Astrocyte (in vitro differentiated cells and primary cell): Measurements from ENCODE around the gene HDAC10. TPM values are rescaled to one million over a fixed set of nuclear protein-coding genes. Genes with fewer than 3 reads are reported as not detected.
"Not testable (repeated sequence)": the region's sequence is repeated elsewhere in the genome, so short reads cannot be mapped to it uniquely, and the experiment has no call there.

Experiments used
- DNase-seq: peaks from one replicate; pipeline ENCODE4 v3.0.0-alpha.2; 2010; ENCODE audit warnings: low read depth
- FAIRE-seq: peaks from 2 replicates; lab custom pipeline; 2011; peaks lifted over from hg19 to GRCh38; lab: Jason Lieb, UNC
- H2AFZ ChIP-seq: 2 replicates; pipeline ENCODE4 v1.6.0; 2012; ENCODE audit warnings: low read depth, low read length, inconsistent platforms
- H3K27ac ChIP-seq: 2 replicates; pipeline ENCODE4 v1.5.1; 2011; ENCODE audit warnings: low read depth, low read length, inconsistent platforms
- H3K27me3 ChIP-seq: 2 replicates; pipeline ENCODE4 v1.6.0; 2011; ENCODE audit warnings: low read length, inconsistent platforms; ENCODE audit not compliant: insufficient read depth
- H3K36me3 ChIP-seq: 2 replicates; pipeline ENCODE4 v1.5.1; 2011; ENCODE audit warnings: low read length, inconsistent platforms; ENCODE audit not compliant: insufficient read depth
- H3K4me1 ChIP-seq: 2 replicates; pipeline ENCODE4 v1.5.1; 2011; ENCODE audit warnings: low read length, inconsistent platforms; ENCODE audit not compliant: insufficient read depth
- H3K4me2 ChIP-seq: 2 replicates; pipeline ENCODE4 v1.6.0; 2012; ENCODE audit warnings: low read length, inconsistent platforms
- H3K4me3 ChIP-seq: 2 replicates; pipeline ENCODE4 v1.5.1; 2011; ENCODE audit warnings: low read depth, mild to moderate bottlenecking, low read length, inconsistent platforms; ENCODE audit not compliant: insufficient read depth
- H3K79me2 ChIP-seq: 2 replicates; pipeline ENCODE4 v1.6.0; 2012; ENCODE audit warnings: mild to moderate bottlenecking, low read length, inconsistent platforms; ENCODE audit not compliant: insufficient read depth
- H3K9ac ChIP-seq: 2 replicates; pipeline ENCODE4 v1.6.0; 2012; ENCODE audit warnings: mild to moderate bottlenecking, low read length, inconsistent platforms
- H3K9me3 ChIP-seq: 2 replicates; pipeline ENCODE4 v1.5.1; 2012; ENCODE audit warnings: low read depth, mild to moderate bottlenecking, low read length, inconsistent platforms; ENCODE audit not compliant: insufficient read depth
- H4K20me1 ChIP-seq: 2 replicates; pipeline ENCODE4 v1.6.0; 2012; ENCODE audit warnings: low read length, inconsistent platforms; ENCODE audit not compliant: insufficient read depth
- H3K27ac Mint-ChIP-seq: one replicate; pipeline ENCODE4 v1.8.0; 2021; ENCODE audit warnings: mild to moderate bottlenecking, mixed read lengths; ENCODE audit not compliant: unreplicated experiment
- H3K27me3 Mint-ChIP-seq: one replicate; pipeline ENCODE4 v1.8.0; 2021; ENCODE audit warnings: low read depth, mixed read lengths; ENCODE audit not compliant: unreplicated experiment
- H3K36me3 Mint-ChIP-seq: one replicate; pipeline ENCODE4 v1.8.0; 2021; ENCODE audit warnings: low read depth, mixed read lengths; ENCODE audit not compliant: unreplicated experiment
- H3K4me1 Mint-ChIP-seq: one replicate; pipeline ENCODE4 v1.8.0; 2021; ENCODE audit warnings: low read depth, mixed read lengths; ENCODE audit not compliant: unreplicated experiment
- H3K4me3 Mint-ChIP-seq: one replicate; pipeline ENCODE4 v1.8.0; 2021; ENCODE audit warnings: mild to moderate bottlenecking, moderate library complexity, mixed read lengths; ENCODE audit not compliant: unreplicated experiment
- H3K9me3 Mint-ChIP-seq: one replicate; pipeline ENCODE4 v1.8.0; 2021; ENCODE audit warnings: mild to moderate bottlenecking, mixed read lengths; ENCODE audit not compliant: unreplicated experiment
- EZH2 ChIP-seq: IDR thresholded peaks from 2 replicates; pipeline ENCODE4 v1.6.1; 2012; ENCODE audit warnings: mild to moderate bottlenecking, low read length, inconsistent platforms; ENCODE audit not compliant: insufficient read depth
- total RNA-seq: library from RNA; stranded (reverse); gene quantifications from 2 replicates; pipeline ENCODE4 v1.2.1, GENCODE V29; 2021
- TF ChIP-seq, protein P1 (sequence below): IDR thresholded peaks from 2 replicates; pipeline ENCODE4 v1.5.1; 2011; ENCODE audit warnings: low read depth, mild to moderate bottlenecking, inconsistent platforms, low read length, moderate library complexity; ENCODE audit not compliant: insufficient read depth

HDAC10 gene
- total RNA-seq, 1 donor from 2014 or later: 46.5 TPM

DNA sequence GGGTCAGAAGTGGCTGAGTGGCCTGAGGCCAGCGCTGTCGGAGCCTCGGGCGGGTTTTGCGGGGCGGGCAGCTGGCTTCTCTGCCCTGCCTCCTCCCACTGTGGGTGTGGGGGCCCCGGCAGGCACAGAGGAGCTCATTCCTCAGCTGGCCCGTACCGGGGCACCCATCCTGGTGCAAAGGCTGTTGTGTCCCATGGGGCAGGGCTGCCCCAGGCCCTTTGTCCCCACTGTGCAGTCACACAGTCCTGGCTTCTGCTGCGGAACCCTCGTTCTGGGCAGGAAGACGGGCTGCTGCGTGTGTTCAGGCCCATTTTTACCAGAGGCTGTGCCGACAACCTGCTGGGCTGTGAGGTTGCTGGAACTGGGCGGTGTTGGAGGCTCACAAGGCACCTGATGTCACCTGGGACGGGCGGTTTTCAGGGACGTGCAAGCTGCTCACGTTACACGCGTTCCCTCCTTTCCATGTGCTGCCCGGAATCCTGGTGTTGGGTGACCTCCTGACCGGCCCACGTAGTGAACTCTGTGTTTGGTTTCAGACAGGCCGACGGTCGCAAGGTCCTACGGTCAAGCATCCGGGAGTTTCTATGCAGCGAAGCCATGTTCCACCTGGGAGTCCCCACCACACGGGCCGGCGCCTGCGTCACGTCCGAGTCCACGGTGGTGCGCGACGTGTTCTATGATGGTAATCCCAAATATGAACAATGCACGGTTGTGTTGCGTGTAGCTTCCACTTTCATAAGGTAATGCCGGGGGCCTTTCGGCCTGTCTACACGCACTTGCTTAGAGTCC, 45.1 kb downstream of the HDAC10 start:
- H3K9me3 Mint-ChIP-seq: no peaks in the 10 kb centered on the region
- no peak overlapping the region for H3K9ac ChIP-seq
- peaks cover 19% of the 10 kb centered on the region for H3K36me3 Mint-ChIP-seq
- FAIRE-seq (no peak), DNase-seq (no peak)
- peaks cover 12% of the 10 kb centered on the region for H3K36me3 ChIP-seq
- no peak overlapping the region for H3K27ac Mint-ChIP-seq
- H3K27me3 Mint-ChIP-seq: no peaks in the 10 kb centered on the region
- H2AFZ ChIP-seq: no peak overlapping the region
- no peak overlapping the region for H3K4me2 ChIP-seq
- peaks cover 6% of the 10 kb centered on the region for H3K4me1 ChIP-seq
- no peaks in the 10 kb centered on the region for H3K9me3 ChIP-seq
- H3K27ac ChIP-seq: no peak overlapping the region
- peaks cover 55% of the 10 kb centered on the region for H3K79me2 ChIP-seq
- H3K4me3 Mint-ChIP-seq: no peak overlapping the region
- TF ChIP-seq, protein P1, sequence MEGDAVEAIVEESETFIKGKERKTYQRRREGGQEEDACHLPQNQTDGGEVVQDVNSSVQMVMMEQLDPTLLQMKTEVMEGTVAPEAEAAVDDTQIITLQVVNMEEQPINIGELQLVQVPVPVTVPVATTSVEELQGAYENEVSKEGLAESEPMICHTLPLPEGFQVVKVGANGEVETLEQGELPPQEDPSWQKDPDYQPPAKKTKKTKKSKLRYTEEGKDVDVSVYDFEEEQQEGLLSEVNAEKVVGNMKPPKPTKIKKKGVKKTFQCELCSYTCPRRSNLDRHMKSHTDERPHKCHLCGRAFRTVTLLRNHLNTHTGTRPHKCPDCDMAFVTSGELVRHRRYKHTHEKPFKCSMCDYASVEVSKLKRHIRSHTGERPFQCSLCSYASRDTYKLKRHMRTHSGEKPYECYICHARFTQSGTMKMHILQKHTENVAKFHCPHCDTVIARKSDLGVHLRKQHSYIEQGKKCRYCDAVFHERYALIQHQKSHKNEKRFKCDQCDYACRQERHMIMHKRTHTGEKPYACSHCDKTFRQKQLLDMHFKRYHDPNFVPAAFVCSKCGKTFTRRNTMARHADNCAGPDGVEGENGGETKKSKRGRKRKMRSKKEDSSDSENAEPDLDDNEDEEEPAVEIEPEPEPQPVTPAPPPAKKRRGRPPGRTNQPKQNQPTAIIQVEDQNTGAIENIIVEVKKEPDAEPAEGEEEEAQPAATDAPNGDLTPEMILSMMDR: no peak
- TF ChIP-seq EZH2: no peak
- H3K4me1 Mint-ChIP-seq: no peaks in the 10 kb centered on the region
- no peaks in the 10 kb centered on the region for H3K27me3 ChIP-seq
- no peak overlapping the region for H3K4me3 ChIP-seq
- peaks cover 83% of the 10 kb centered on the region for H4K20me1 ChIP-seq

DNA sequence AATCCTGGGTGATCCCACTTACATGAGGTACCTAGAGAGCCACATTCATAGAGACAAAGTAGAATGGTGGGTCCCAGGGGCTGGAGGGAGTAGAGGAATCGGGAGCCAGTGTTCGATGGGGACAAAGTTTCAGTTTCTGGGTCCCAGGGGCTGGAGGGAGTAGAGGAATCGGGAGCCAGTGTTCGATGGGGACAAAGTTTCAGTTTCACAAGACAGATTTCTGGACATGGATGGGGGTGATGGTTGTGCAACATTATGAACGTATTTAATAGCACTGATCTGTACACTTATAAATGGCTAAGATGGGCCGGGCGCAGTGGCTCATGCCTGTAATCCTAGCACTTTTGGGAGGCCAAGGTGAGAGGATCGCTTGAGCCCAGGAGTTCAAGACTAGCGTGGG, 46.1 kb downstream of the HDAC10 start:
- not testable (repeated sequence) for H3K4me3 Mint-ChIP-seq, H3K27ac ChIP-seq, H3K9ac ChIP-seq, DNase-seq, H3K4me1 ChIP-seq, H3K9me3 Mint-ChIP-seq, H3K9me3 ChIP-seq, H3K4me2 ChIP-seq, H3K4me3 ChIP-seq, FAIRE-seq, H3K4me1 Mint-ChIP-seq, H3K27me3 Mint-ChIP-seq, H2AFZ ChIP-seq, H3K27me3 ChIP-seq
- H3K27ac Mint-ChIP-seq: peak overlapping the region; percentile 26
- H3K79me2 ChIP-seq: peaks cover 52% of the 10 kb centered on the region
- peaks cover 11% of the 10 kb centered on the region for H3K36me3 ChIP-seq
- peaks cover 73% of the 10 kb centered on the region for H4K20me1 ChIP-seq
- peaks cover 19% of the 10 kb centered on the region for H3K36me3 Mint-ChIP-seq

DNA sequence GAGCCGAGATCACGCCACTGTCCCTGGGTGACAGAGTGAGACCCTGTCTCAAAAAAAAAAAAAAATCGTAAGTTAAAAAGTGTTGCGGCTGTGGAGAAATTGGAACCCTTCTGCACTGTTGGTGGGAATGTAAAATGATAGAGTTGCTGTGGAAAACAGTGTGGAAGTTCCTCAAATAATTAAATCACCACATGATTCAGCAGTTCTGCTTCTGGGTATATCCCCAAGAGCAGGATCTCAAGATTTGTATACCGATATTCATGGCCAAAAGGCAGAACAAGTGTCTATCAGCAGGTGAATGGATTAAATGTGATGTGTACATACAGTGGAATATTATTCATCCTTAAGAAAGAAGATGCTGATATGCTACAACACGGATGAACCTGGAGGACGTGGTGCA, 46.5 kb downstream of the HDAC10 start:
- Histone ChIP-seq H3K27ac (no peak overlapping the region), H3K79me2 (peaks cover 54% of the 10 kb centered on the region), H3K9ac (no peak overlapping the region), H3K36me3 (peaks cover 11% of the 10 kb centered on the region), H4K20me1 (peaks cover 69% of the 10 kb centered on the region), H3K9me3 (no peaks in the 10 kb centered on the region), H3K27me3 (no peaks in the 10 kb centered on the region), H3K4me3 (no peak overlapping the region), H3K4me2 (no peak overlapping the region), H3K4me1 (peaks cover 12% of the 10 kb centered on the region), H2AFZ (no peak overlapping the region)
- DNase-seq: no peak
- Mint-ChIP-seq H3K36me3 (peaks cover 16% of the 10 kb centered on the region), H3K4me1 (no peaks in the 10 kb centered on the region), H3K4me3 (no peak overlapping the region), H3K9me3 (no peaks in the 10 kb centered on the region), H3K27ac (peak overlapping the region; percentile 26), H3K27me3 (no peaks in the 10 kb centered on the region)
- TF ChIP-seq, protein P1: no peak
- TF ChIP-seq EZH2: no peak
- FAIRE-seq: no peak
